ENCODE results near the gene SGF29.

DNA sequence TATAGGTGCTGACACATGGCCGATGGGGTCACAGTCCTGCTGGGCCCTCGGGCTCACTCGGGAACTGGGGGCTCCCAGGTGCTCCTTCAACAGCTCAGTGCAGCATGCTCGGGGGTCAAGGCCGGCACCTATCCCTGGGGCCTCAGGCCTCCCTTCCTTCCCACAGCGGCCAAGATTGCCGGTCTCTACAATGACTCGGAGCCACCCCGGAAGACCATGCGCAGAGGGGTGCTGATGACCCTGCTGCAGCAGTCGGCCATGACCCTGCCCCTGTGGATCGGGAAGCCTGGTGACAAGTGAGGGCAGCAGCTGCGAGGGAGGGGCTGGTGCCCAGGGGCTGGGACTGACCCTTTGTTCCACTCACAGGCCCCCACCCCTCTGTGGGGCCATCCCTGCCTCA is 36.2 kb downstream of the SGF29 start:
- no peak for TF ChIP-seq EP300 (IDR thresholded peaks at IDR 0.05)
- TF ChIP-seq, protein P1, sequence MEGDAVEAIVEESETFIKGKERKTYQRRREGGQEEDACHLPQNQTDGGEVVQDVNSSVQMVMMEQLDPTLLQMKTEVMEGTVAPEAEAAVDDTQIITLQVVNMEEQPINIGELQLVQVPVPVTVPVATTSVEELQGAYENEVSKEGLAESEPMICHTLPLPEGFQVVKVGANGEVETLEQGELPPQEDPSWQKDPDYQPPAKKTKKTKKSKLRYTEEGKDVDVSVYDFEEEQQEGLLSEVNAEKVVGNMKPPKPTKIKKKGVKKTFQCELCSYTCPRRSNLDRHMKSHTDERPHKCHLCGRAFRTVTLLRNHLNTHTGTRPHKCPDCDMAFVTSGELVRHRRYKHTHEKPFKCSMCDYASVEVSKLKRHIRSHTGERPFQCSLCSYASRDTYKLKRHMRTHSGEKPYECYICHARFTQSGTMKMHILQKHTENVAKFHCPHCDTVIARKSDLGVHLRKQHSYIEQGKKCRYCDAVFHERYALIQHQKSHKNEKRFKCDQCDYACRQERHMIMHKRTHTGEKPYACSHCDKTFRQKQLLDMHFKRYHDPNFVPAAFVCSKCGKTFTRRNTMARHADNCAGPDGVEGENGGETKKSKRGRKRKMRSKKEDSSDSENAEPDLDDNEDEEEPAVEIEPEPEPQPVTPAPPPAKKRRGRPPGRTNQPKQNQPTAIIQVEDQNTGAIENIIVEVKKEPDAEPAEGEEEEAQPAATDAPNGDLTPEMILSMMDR (IDR thresholded peaks at IDR 0.05): no peak
- TF ChIP-seq POLR2AphosphoS5 (IDR thresholded peaks at IDR 0.05): no peak
